Uterus (tissue), 4 donors: ENCODE measurements around the gene GYS1. TPM values are rescaled to one million over a fixed set of nuclear protein-coding genes. Genes with fewer than 3 reads are reported as not detected.

Experiments
- DNase-seq, 2 donors: peaks; one replicate each; pipeline ENCODE4 v3.0.0-alpha.2; 2019 to 2020
- H3K27ac ChIP-seq, 2 donors: fragments of 200-600 bp; sonication (generic); 1 replicate in 1 of 2; 2 replicates in 1 of 2; pipeline ENCODE4 v1.5.1; 2016 to 2018
- H3K27me3 ChIP-seq, 2 donors: fragments of 200-600 bp; sonication (generic); one replicate each; pipeline ENCODE4 v1.5.1; 2018 to 2019; ENCODE audit warnings: control low read depth in 1 of 2
- H3K36me3 ChIP-seq, 2 donors: fragments of 200-600 bp; sonication (generic); one replicate each; pipeline ENCODE4 v1.5.1; 2019; ENCODE audit warnings: control low read depth in 1 of 2
- H3K4me1 ChIP-seq, 2 donors: fragments of 200-600 bp; sonication (generic); one replicate each; pipeline ENCODE4 v1.5.1; 2018 to 2019; ENCODE audit warnings: control low read depth in 1 of 2
- H3K4me3 ChIP-seq, 2 donors: fragments of 200-600 bp; sonication (generic); 1 replicate in 1 of 2; 2 replicates in 1 of 2; pipeline ENCODE4 v1.5.1; 2018 to 2019; ENCODE audit warnings: mild to moderate bottlenecking in 1 of 2
- H3K9me3 ChIP-seq, 2 donors: fragments of 200-600 bp; sonication (generic); one replicate each; pipeline ENCODE4 v1.5.1; 2019; ENCODE audit warnings: control low read depth in 1 of 2
- CTCF ChIP-seq, 4 experiments: fragments of 200-600 bp in 2 of 4; fragments of 450-650 bp in 2 of 4; sonication (generic) in 2 of 4; IDR thresholded peaks; one replicate each; pipeline ENCODE4 v1.5.1; 2016 to 2019; ENCODE audit warnings: antibody characterized with exemption in 4 of 4, mild to moderate bottlenecking in 2 of 4, moderate library complexity in 1 of 4
- POLR2A ChIP-seq, 2 donors: fragments of 450-650 bp; IDR thresholded peaks; one replicate each; pipeline ENCODE4 v1.6.1; 2016; ENCODE audit warnings: antibody characterized with exemption in 2 of 2, mild to moderate bottlenecking in 1 of 2, moderate library complexity in 1 of 2
- intact Hi-C: fragments of 100-400 bp; cut with DNase I; formaldehyde crosslinking; loops from one replicate; pipeline ENCODE4 v1.15.1; 2023; ENCODE audit warnings: low total_unique reads
- total RNA-seq, 4 donors: library from RNA; depleted of rRNA in 3 of 4; stranded (reverse); fragments of >200 nt in 3 of 4; gene quantifications; one replicate each; pipeline versions ENCODE4 v1.1.0 to v1.2.4, GENCODE V29; 2014 to 2023
- donor health status: DM: yes; HTN: yes; CAD: no.

The GYS1 gene
- total RNA-seq, 4 donors from 2014 or later, result 4.9 to 39.8 (median 16.6) TPM

- Histone ChIP-seq H3K4me3 (no peak overlapping the region), H3K36me3 (no peaks in the 10 kb centered on the region), H3K27me3 (no peaks in the 10 kb centered on the region), H3K27ac (peak overlapping the region in 1 of 2 donors; percentile 31), H3K4me1 (peaks cover 6 to 24% of the 10 kb centered on the region in 2 donors), H3K9me3 (no peaks in the 10 kb centered on the region)
- intact Hi-C loops, result no loop called here
- DNase-seq, result no peak
- TF ChIP-seq CTCF (IDR thresholded peaks at IDR 0.05) (no peak), POLR2A (IDR thresholded peaks at IDR 0.05) (no peak)
Observed at GRCh38 chr19:48990400-48990799, 2.7 kb downstream of the GYS1 start.

GRCh38 chr19:48989701-48990291 lies 3.3 kb downstream of the GYS1 start:
- H3K36me3 ChIP-seq, result no peaks in the 10 kb centered on the region
- H3K4me1 ChIP-seq, result peaks cover 6 to 21% of the 10 kb centered on the region in 2 donors
- DNase-seq, result no peak
- no peaks in the 10 kb centered on the region for H3K27me3 ChIP-seq
- no peaks in the 10 kb centered on the region for H3K9me3 ChIP-seq
- intact Hi-C loops, result no loop called here
- TF ChIP-seq CTCF (IDR thresholded peaks at IDR 0.05), result no peak
- TF ChIP-seq POLR2A (IDR thresholded peaks at IDR 0.05), result no peak
- H3K4me3 ChIP-seq, result no peak overlapping the region
- H3K27ac ChIP-seq, result peak overlapping the region in 1 of 2 donors; percentile 31

- no peaks in the 10 kb centered on the region for H3K9me3 ChIP-seq
- intact Hi-C loops, result no loop called here
- no peaks in the 10 kb centered on the region for H3K27me3 ChIP-seq
- no peak overlapping the region for H3K4me3 ChIP-seq
- TF ChIP-seq POLR2A (IDR thresholded peaks at IDR 0.05), result no peak
- no peak for TF ChIP-seq CTCF (IDR thresholded peaks at IDR 0.05)
- H3K27ac ChIP-seq, result no peak overlapping the region
- no peak for DNase-seq
- no peaks in the 10 kb centered on the region for H3K36me3 ChIP-seq
- peaks cover 6 to 16% of the 10 kb centered on the region in 2 donors for H3K4me1 ChIP-seq
Observed at GRCh38 chr19:48988860-48989259, 4.2 kb downstream of the GYS1 start.

- intact Hi-C loops, result no loop called here
- DNase-seq, result no peak
- Histone ChIP-seq H3K36me3 (no peaks in the 10 kb centered on the region), H3K9me3 (no peaks in the 10 kb centered on the region), H3K27me3 (no peaks in the 10 kb centered on the region), H3K27ac (no peak overlapping the region), H3K4me3 (no peak overlapping the region), H3K4me1 (peaks cover 6 to 16% of the 10 kb centered on the region in 2 donors)
- TF ChIP-seq CTCF (IDR thresholded peaks at IDR 0.05) (no peak), POLR2A (IDR thresholded peaks at IDR 0.05) (no peak)
Observed at GRCh38 chr19:48988286-48988685, 4.8 kb downstream of the GYS1 start.

- H3K9me3 ChIP-seq, result no peaks in the 10 kb centered on the region
- no peaks in the 10 kb centered on the region for H3K27me3 ChIP-seq
- H3K36me3 ChIP-seq, result no peaks in the 10 kb centered on the region
- peaks cover 6 to 16% of the 10 kb centered on the region in 2 donors for H3K4me1 ChIP-seq
- H3K27ac ChIP-seq, result no peak overlapping the region
- DNase-seq, result no peak
- intact Hi-C loops, result no loop called here
- TF ChIP-seq POLR2A (IDR thresholded peaks at IDR 0.05), result no peak
- no peak for TF ChIP-seq CTCF (IDR thresholded peaks at IDR 0.05)
- no peak overlapping the region for H3K4me3 ChIP-seq
Observed at GRCh38 chr19:48987323-48987722, 5.8 kb downstream of the GYS1 start.
